Osteoblast (primary cell): ENCODE results near the gene CGREF1. TPM values are rescaled to one million over a fixed set of nuclear protein-coding genes. Genes with fewer than 3 reads are reported as not detected.

ENCODE experiments used
- DNase-seq: peaks from one replicate; pipeline ENCODE4 v3.0.0; 2011; ENCODE audit warnings: low spot score, mixed read lengths; ENCODE audit not compliant: insufficient read length; ENCODE audit errors: missing footprints
- H2AFZ ChIP-seq: 2 replicates; pipeline ENCODE4 v1.6.0; 2011; ENCODE audit warnings: mild to moderate bottlenecking, low read length
- H3K27ac ChIP-seq: 2 replicates; pipeline ENCODE4 v1.5.1; 2011; ENCODE audit warnings: mild to moderate bottlenecking, low read depth, low read length, moderate library complexity
- H3K27me3 ChIP-seq: 2 replicates; pipeline ENCODE4 v1.6.0; 2012; ENCODE audit warnings: mild to moderate bottlenecking, control low read depth, inconsistent platforms, low read length, moderate library complexity; ENCODE audit not compliant: insufficient read depth
- H3K36me3 ChIP-seq: 2 replicates; pipeline ENCODE4 v1.5.1; 2011; ENCODE audit warnings: mild to moderate bottlenecking, low read length, control low read depth, moderate library complexity; ENCODE audit not compliant: insufficient read depth
- H3K4me1 ChIP-seq: 2 replicates; pipeline ENCODE4 v1.5.1; 2011; ENCODE audit warnings: mild to moderate bottlenecking, low read length, control low read depth, moderate library complexity; ENCODE audit not compliant: insufficient read depth
- H3K4me2 ChIP-seq: 2 replicates; pipeline ENCODE4 v1.6.0; 2011; ENCODE audit warnings: mild to moderate bottlenecking, low read length; ENCODE audit not compliant: insufficient read depth
- H3K4me3 ChIP-seq: fragments of 200-600 bp; sonication (generic); 3 replicates; pipeline ENCODE4 v1.5.1; 2012; ENCODE audit warnings: mild to moderate bottlenecking, low read length, inconsistent platforms; ENCODE audit not compliant: insufficient read depth
- H3K79me2 ChIP-seq: 2 replicates; pipeline ENCODE4 v1.6.0; 2012; ENCODE audit warnings: mild to moderate bottlenecking, low read length, control low read depth, inconsistent platforms; ENCODE audit not compliant: insufficient read depth
- H3K9me3 ChIP-seq: 2 replicates; pipeline ENCODE4 v1.5.1; 2011; ENCODE audit warnings: low read depth, low read length, control low read depth
- H4K20me1 ChIP-seq: 2 replicates; pipeline ENCODE4 v1.6.0; 2012; ENCODE audit warnings: mild to moderate bottlenecking, low read length, control low read depth; ENCODE audit not compliant: insufficient read depth
- total RNA-seq: library from RNA; depleted of rRNA; stranded (reverse); fragments of >200 nt; gene quantifications from 2 replicates; pipeline ENCODE4 v1.2.3, GENCODE V29; 2012
- TF ChIP-seq, protein P1 (sequence below): IDR thresholded peaks from 2 replicates; pipeline ENCODE4 v1.5.1; 2011; ENCODE audit warnings: mild to moderate bottlenecking, low read depth, low read length, moderate library complexity; ENCODE audit errors: extremely low read depth

The CGREF1 gene
- total RNA-seq, 1 donor = 14.5 TPM

DNA sequence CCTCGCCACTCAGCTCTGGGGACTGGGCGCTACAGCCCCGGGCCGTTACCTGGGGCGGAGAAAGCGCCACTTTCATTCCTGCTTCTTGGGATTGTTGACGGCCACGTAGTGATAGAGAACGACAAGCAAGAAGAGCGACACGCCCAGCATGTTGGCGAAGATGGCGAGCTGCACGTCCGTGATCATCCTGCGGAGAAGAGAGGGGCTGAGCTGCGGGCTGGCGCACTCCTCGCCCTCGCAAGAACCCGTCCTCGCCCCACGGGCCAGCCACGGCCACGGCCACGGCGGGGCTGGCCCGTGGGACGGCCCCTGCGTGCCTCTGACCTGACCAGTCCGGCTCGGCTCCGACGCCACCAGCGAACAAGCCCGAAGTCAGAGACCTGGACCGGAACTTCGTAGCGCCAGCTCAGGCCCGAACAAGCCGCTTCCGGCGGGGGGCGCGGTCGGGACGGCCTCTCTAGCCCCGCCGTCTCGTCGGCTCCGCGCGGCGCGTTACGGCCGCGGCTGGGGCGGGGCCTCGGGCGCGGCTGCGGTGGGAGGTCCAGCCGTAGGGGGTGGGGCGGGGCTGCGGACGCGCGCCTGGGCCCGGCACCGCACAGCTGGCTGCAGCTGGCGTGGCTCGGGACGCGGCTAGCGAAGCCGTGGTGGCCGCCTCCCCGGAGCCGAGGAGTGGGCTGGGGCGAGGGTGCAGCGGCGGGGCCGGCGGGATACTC lies 47.5 kb downstream of the CGREF1 start, which contains the start of gene OST4:
Gene OST4, minus strand, starts transcription at position 378 of the 713 bp plus-strand sequence.
- no peaks in the 10 kb centered on the region for H3K27me3 ChIP-seq
- H3K9me3 ChIP-seq = no peaks in the 10 kb centered on the region
- peak within 1 kb of the TSS; percentile 90 for H3K27ac ChIP-seq
- TF ChIP-seq, protein P1, sequence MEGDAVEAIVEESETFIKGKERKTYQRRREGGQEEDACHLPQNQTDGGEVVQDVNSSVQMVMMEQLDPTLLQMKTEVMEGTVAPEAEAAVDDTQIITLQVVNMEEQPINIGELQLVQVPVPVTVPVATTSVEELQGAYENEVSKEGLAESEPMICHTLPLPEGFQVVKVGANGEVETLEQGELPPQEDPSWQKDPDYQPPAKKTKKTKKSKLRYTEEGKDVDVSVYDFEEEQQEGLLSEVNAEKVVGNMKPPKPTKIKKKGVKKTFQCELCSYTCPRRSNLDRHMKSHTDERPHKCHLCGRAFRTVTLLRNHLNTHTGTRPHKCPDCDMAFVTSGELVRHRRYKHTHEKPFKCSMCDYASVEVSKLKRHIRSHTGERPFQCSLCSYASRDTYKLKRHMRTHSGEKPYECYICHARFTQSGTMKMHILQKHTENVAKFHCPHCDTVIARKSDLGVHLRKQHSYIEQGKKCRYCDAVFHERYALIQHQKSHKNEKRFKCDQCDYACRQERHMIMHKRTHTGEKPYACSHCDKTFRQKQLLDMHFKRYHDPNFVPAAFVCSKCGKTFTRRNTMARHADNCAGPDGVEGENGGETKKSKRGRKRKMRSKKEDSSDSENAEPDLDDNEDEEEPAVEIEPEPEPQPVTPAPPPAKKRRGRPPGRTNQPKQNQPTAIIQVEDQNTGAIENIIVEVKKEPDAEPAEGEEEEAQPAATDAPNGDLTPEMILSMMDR = no peak
- H3K4me1 ChIP-seq = peaks cover 56% of the 10 kb centered on the region
- H3K4me2 ChIP-seq = peak within 1 kb of the TSS; percentile 97
- peaks cover 29% of the 10 kb centered on the region for H4K20me1 ChIP-seq
- peaks cover 30% of the 10 kb centered on the region for H3K36me3 ChIP-seq
- peak within 1 kb of the TSS; percentile 99 for H3K4me3 ChIP-seq
- DNase-seq = peak; percentile 99
- peak within 1 kb of the TSS; percentile 85 for H2AFZ ChIP-seq
- peaks cover 42% of the 10 kb centered on the region for H3K79me2 ChIP-seq

DNA sequence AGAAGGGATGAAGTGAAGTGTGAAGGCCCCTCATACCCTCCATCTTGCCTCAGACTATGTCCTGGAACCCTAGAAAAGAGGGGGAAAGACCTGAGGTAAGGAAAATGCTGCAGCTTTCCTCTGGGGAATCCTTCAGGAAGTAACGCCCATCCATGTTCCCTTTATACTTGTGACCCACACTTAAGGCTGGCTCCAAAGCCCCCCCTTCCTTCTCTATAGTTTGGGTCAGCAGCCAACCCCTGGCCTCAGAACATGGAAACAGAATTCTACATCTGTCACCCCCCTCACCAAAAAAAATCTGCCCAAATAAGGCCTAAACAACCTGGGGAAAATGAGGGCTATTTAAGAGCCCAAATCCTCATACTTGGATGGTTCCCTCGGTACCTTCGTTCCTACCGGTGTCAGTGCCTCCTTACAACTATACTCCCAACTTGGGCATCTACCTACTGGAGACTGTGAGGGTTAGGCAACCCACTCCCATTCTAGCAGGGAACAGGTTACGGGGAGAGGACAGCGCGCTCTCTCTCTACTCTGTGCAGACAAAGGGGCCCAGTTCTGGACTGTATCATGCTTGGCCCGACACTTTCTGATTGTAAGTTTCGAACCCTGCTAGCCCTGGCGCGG lies 48.2 kb downstream of the CGREF1 start:
- Histone ChIP-seq H2AFZ (peak overlapping the region; percentile 85), H3K27ac (peak overlapping the region; percentile 90), H3K9me3 (no peaks in the 10 kb centered on the region), H3K36me3 (peaks cover 32% of the 10 kb centered on the region), H4K20me1 (peaks cover 29% of the 10 kb centered on the region), H3K4me2 (peak overlapping the region; percentile 97), H3K27me3 (no peaks in the 10 kb centered on the region), H3K4me3 (peak overlapping the region; percentile 99), H3K79me2 (peaks cover 47% of the 10 kb centered on the region), H3K4me1 (peaks cover 54% of the 10 kb centered on the region)
- TF ChIP-seq, protein P1 = no peak
- peak; percentile 65 for DNase-seq

DNA sequence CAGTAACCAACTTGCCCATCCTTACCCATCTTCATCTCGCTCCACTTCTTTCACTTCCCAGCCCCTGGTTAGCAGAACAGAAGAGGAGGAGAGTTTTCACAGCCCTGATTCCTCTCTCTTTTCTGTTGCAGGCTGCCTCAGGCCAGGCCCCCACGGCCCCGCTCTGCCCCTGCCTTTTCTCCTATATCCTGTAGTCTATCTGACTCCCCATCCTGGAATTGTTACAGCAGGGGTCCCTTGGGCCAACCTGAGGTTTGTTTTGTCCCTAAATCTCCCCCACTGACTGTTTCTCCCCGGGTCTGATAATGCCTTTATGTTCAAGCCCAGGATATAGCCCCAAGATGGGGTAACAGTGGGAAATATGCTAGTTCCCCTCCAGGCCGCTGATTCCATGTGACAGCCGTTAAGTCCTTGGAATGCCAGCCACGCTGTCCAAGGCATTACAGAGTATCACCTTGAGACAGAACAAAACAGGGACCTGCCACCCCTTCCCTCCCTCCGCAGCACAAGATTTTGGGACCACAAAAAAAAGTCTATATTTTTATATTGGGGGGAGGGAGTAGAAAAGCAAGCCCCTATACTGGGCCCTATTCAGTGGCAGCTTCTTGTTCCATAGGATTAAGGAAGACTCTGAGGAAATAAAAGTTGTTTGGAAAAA lies 48.8 kb downstream of the CGREF1 start:
- Histone ChIP-seq H3K36me3 (peaks cover 38% of the 10 kb centered on the region), H3K9me3 (no peaks in the 10 kb centered on the region), H3K27me3 (no peaks in the 10 kb centered on the region), H3K79me2 (peaks cover 50% of the 10 kb centered on the region), H3K4me2 (peak overlapping the region; percentile 97), H4K20me1 (peaks cover 29% of the 10 kb centered on the region), H3K27ac (peak overlapping the region; percentile 90), H3K4me1 (peaks cover 52% of the 10 kb centered on the region), H2AFZ (no peak overlapping the region), H3K4me3 (peak overlapping the region; percentile 99)
- DNase-seq = peak; percentile 58
- TF ChIP-seq, protein P1 = no peak

DNA sequence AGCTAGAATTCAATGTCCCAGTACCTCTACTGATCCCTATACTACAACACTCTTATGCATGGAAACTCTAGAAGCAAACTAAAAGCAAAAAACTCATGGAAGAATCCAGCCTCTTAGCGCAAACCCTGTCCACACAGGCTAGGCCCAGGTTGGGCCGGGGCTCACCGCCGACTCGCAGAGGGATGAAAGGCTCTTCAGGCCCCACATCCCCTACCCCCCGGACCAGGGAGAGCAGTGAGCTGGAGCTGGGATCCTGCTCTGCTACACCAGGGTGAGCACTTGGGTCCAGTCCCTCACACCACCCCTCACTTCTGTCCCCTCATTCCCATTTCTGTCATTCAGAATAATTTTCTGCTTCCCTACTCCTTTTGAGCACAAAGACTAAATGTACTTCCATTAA lies 49.5 kb downstream of the CGREF1 start:
- Histone ChIP-seq H3K4me2 (peak overlapping the region; percentile 97), H3K27me3 (no peaks in the 10 kb centered on the region), H4K20me1 (peaks cover 29% of the 10 kb centered on the region), H3K36me3 (peaks cover 42% of the 10 kb centered on the region), H2AFZ (no peak overlapping the region), H3K79me2 (peaks cover 50% of the 10 kb centered on the region), H3K4me3 (peak overlapping the region; percentile 99), H3K4me1 (peaks cover 46% of the 10 kb centered on the region), H3K27ac (peak overlapping the region; percentile 11), H3K9me3 (no peaks in the 10 kb centered on the region)
- peak; percentile 79 for DNase-seq
- TF ChIP-seq, protein P1 = no peak
